KG1 (cell line): ENCODE data around the gene CENPF.

Source experiments
- DNase-seq: peaks from one replicate; lab custom pipeline; 2025; lab: John Stamatoyannopoulos, UW

The CENPF gene

GRCh38 chr1:214708321-214708955 lies 105.4 kb downstream of the CENPF start:
- DNase-seq: no peak

GRCh38 chr1:214709241-214709640 lies 106.2 kb downstream of the CENPF start:
- no peak for DNase-seq

- no peak for DNase-seq
Measured at GRCh38 chr1:214712737-214713136, 109.7 kb downstream of the CENPF start.
